Astrocyte of the cerebellum (primary cell): ENCODE results near the gene MAGI3.

Experiments
- DNase-seq: peaks from one replicate; pipeline ENCODE4 v3.0.0-alpha.2; 2011; ENCODE audit warnings: low read depth
- H3K4me3 ChIP-seq: 2 replicates; pipeline ENCODE4 v1.5.1; 2011; ENCODE audit warnings: mild to moderate bottlenecking, low read depth, low read length, moderate library complexity
- in situ Hi-C: cut with HindIII; loops from 2 replicates; pipeline ENCODE4 v1.10.0; 2017; ENCODE audit warnings: low sequenced_read_pairs
- TF ChIP-seq, protein P1 (sequence below): IDR thresholded peaks from 2 replicates; pipeline ENCODE4 v1.5.1; 2012; ENCODE audit warnings: low read length, low read depth, moderate library complexity, mild to moderate bottlenecking; ENCODE audit errors: missing control alignments

MAGI3 gene

DNA sequence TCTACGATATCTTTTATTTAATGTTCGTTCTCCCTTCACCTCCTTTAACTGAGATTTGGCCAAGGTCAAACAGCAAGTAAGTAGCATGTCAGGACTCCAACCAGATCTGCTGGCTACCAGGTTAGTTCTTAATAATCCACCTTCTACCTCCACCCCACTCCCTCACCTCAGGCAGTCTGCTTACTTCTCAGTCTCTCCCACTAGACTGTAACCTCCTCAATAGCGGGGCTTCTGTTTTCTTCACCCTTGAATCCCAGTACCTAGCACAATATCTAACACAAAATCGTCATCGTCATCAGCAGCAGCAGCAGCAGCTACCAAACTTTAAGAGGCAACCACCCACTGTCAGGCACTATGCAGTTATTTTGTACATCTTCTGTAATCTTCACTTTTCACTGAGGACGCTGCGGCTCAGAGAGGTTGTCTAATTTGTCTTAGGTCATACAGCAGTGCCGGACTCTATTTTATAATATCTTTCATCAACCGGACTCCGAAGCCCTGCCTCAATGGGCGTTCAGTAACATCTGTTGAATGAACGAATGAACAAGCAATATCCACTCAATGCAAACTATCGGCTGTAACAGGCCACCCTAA, 859 bp upstream of the MAGI3 start:
- in situ Hi-C loops, result no loop called here
- TF ChIP-seq, protein P1, sequence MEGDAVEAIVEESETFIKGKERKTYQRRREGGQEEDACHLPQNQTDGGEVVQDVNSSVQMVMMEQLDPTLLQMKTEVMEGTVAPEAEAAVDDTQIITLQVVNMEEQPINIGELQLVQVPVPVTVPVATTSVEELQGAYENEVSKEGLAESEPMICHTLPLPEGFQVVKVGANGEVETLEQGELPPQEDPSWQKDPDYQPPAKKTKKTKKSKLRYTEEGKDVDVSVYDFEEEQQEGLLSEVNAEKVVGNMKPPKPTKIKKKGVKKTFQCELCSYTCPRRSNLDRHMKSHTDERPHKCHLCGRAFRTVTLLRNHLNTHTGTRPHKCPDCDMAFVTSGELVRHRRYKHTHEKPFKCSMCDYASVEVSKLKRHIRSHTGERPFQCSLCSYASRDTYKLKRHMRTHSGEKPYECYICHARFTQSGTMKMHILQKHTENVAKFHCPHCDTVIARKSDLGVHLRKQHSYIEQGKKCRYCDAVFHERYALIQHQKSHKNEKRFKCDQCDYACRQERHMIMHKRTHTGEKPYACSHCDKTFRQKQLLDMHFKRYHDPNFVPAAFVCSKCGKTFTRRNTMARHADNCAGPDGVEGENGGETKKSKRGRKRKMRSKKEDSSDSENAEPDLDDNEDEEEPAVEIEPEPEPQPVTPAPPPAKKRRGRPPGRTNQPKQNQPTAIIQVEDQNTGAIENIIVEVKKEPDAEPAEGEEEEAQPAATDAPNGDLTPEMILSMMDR, result no peak
- H3K4me3 ChIP-seq, result peak overlapping the region; percentile 90
- DNase-seq, result no peak

DNA sequence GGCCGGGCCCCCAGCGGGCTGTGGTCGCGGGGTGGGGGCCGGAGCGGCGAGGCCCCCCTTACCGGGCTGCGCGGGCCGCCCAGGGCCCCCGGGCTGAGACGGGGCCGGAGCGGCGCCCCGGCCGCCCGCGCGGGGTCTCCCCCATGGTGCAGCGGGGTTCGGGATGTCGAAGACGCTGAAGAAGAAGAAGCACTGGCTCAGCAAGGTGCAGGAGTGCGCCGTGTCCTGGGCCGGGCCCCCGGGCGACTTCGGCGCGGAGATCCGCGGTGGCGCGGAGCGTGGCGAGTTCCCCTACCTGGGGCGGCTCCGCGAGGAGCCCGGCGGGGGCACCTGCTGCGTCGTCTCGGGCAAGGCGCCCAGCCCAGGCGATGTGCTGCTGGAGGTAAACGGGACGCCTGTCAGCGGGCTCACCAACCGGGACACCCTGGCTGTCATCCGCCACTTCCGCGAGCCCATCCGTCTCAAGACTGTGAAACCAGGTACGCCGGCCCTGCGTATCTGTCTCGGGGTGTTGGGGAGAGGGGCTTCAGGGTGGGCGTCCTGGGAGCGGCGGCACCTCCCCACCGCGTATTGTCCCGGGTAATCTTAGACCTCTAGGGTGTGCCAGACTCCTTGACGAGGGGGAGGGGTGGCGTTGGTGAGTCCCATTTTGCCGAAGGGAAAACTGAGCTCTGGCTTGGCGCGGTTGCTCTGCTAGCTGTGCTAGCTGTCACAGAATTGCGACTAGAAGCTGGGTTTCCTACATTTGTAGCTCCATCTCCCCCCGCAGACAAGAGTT, 745 bp downstream of the MAGI3 start:
- DNase-seq, result no peak
- peak overlapping the region; percentile 90 for H3K4me3 ChIP-seq
- TF ChIP-seq, protein P1, result no peak
- in situ Hi-C loops, result no loop called here

- TF ChIP-seq, protein P1, result no peak
Observed at GRCh38 chr1:113391649-113392271, 1.4 kb downstream of the MAGI3 start.

DNA sequence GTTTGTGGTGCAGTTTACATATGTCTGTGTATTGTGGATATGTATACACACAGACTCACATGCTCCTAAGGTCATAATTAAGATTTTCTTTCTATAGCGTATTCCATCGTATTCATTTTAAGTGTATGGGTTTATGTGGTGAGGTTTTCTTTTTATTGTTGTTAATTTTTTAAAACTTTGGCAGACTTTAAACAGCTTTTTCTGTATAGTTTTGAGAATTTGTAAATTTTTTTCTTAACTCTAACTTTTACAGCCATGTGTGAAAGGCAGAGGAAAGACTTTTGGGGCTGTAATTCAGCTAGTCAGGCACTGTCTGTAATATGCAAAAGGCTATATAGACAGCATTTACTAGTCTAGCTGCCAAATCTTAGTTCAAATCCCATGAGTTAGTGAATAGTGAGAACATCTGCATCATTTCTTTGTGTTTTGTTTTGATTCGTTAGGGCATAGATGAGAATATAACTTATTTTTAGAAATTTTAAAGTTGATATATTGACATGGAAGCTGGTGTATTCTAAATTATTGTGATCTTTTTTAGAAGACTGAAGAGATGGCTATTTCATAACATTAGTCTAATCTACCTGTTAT, 2.3 kb downstream of the MAGI3 start:
- no peak for DNase-seq
- TF ChIP-seq, protein P1, result no peak
- peak overlapping the region; percentile 90 for H3K4me3 ChIP-seq
- in situ Hi-C loops, result no loop called here

More at GRCh38 chr1:113391649-113392271, 1.4 kb downstream of the MAGI3 start:
- peak overlapping the region; percentile 90 for H3K4me3 ChIP-seq
- DNase-seq, result no peak
- in situ Hi-C loops, result no loop called here

- TF ChIP-seq, protein P1, result no peak
- no peak overlapping the region for H3K4me3 ChIP-seq
- DNase-seq, result no peak
- in situ Hi-C loops, result no loop called here
Observed at GRCh38 chr1:113394043-113394862, 3.9 kb downstream of the MAGI3 start.

DNA sequence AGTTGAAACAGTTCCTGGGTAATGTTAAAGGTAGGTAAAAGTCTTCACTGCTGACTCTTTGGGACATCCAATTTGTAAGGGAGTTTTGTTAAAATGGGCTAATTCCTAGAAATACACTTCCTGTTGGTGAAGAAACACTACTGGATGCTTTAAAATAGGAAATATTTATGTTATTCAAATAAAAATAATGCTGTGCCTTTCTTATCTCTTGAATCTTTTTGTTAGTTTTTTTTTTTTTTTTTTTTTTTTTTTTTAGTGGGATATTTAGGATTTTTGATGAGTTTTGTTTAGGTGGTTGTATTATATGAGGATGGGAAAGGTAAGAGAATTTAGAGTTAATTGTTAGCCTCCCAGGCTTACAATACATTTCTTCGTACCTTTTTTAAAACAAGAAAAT, 4.5 kb downstream of the MAGI3 start:
- no peak overlapping the region for H3K4me3 ChIP-seq
- in situ Hi-C loops, result no loop called here
- no peak for DNase-seq
- TF ChIP-seq, protein P1, result no peak
